ENCODE measurements around the gene ATP10A.

Gene ATP10A

DNA sequence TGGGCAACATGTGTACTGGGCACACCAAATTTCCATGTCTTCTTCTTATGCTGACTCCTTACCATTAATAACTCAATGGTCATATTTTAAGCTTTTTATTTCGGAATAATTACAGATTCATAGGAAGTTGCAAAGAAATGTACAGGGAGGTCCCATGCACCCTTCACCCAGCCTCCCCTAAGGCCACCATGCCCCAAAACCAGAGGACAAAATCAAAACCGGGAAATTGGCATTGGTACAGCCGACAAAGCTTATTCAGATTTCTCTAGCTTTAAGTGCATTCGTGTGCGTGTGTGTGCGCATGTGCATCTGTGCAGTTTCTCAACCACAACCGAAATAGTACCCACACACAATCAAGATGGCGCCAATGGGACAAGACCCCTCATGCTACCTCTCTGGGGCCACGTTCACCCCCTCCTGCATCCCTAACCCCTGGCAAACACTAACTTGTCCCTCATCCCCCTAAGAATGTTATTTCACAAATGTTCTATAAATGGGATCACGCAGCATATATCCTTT is 23.4 kb downstream of the ATP10A start:
- TF ChIP-seq CTCF (IDR thresholded peaks at IDR 0.05): no peak
- DNase-seq (ENCODE audit: low spot score): no peak
- H3K4me3 ChIP-seq: no peak overlapping the region
- H3K27ac ChIP-seq: no peak overlapping the region

DNA sequence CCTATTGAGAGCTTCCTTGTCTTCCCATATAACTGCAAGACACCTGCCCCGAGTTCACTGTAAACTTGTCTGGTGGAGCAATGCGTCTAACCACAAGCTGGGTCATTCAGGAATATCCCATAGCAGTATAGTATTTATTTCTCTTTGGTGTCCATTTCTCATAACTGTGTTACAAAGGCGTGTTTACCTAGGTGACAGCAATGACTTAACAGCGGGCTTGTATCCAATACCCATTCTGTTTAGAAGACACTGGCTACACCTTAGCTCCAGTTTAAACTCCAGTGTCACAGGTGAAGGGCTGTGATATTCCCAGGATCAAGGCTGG is 24.3 kb downstream of the ATP10A start:
- TF ChIP-seq CTCF (IDR thresholded peaks at IDR 0.05): no peak
- no peak for DNase-seq (ENCODE audit: low spot score)
- Histone ChIP-seq H3K4me3 (no peak overlapping the region), H3K27ac (peak overlapping the region in 1 of 2 donors; percentile 16)

GRCh38 chr15:25838191-25838870 is 24.8 kb downstream of the ATP10A start:
- H3K27ac ChIP-seq: peak overlapping the region in 1 of 2 donors; percentile 16
- no peak overlapping the region for H3K4me3 ChIP-seq
- no peak for DNase-seq (ENCODE audit: low spot score)
- TF ChIP-seq CTCF (IDR thresholded peaks at IDR 0.05): no peak

DNA sequence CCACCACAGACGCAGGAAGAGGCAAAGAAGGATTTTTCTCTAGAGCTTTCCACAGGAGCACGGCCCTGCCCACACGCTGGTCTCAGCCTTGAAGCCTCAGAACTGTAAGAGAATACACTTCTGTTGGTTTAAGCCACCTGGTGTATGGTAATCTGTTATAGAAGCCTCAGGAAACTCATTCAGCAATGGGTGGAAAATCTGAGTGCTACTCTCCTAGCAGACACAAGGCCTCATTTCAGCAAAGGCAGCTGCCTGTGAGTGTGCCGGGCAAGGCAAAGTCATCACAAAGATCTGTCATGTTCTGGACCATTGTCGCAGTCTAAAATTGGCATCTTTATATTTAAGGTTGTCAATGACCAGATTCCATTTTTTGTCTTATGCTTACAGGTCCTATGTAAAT is 31.0 kb downstream of the ATP10A start:
- no peak for DNase-seq (ENCODE audit: low spot score)
- peak overlapping the region; percentile 91 to 95 for H3K27ac ChIP-seq
- H3K4me3 ChIP-seq: no peak overlapping the region
- TF ChIP-seq CTCF (IDR thresholded peaks at IDR 0.05): no peak

DNA sequence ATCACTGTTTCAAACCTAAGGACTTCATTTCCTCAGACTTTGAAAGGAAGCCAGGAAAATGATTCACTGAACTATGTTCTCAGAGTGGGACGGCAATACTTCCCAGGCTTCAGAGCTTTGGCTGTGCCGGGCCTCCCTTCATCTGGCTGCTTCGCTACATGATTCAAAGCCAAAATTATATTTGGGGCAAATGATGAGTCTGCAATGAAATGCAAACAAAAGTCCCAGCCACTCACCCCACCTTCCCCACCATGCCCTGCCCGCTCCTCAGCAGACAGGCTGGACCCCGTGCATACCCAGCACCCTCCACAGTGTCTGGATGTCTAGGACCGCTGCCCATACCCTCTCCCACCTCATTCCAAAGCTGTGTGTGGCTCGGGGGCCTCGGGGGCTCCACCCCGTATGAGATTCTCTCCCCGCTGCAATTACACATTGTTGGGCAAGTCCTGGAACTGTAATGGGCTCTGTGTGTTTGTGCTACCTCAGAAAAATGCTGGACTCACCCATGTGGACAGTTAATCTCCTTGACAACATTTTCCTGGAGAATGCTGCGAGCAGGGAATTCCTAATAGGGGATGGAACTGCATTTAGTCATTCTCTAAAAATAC is 32.2 kb downstream of the ATP10A start:
- Histone ChIP-seq H3K27ac (peak overlapping the region; percentile 91 to 95), H3K4me3 (peak overlapping the region; percentile 63)
- no peak for TF ChIP-seq CTCF (IDR thresholded peaks at IDR 0.05)
- peak; percentile 95 for DNase-seq (ENCODE audit: low spot score)

GRCh38 chr15:25829073-25829472 is 34.1 kb downstream of the ATP10A start:
- TF ChIP-seq CTCF (IDR thresholded peaks at IDR 0.05): no peak
- H3K27ac ChIP-seq: peak overlapping the region; percentile 91 to 95

GRCh38 chr15:25825207-25825606 is 37.9 kb downstream of the ATP10A start:
- no peak for DNase-seq (ENCODE audit: low spot score)
- Histone ChIP-seq H3K4me3 (no peak overlapping the region), H3K27ac (peak overlapping the region; percentile 15 to 18)
- TF ChIP-seq CTCF (IDR thresholded peaks at IDR 0.05): no peak

More at GRCh38 chr15:25829073-25829472, 34.1 kb downstream of the ATP10A start:
- H3K4me3 ChIP-seq: no peak overlapping the region
- DNase-seq (ENCODE audit: low spot score): no peak
